Measurements from ENCODE around the gene AK8.
A peak's percentile ranks its signal among the peaks of the same experiment; 100 is the strongest.

Gene AK8

DNA sequence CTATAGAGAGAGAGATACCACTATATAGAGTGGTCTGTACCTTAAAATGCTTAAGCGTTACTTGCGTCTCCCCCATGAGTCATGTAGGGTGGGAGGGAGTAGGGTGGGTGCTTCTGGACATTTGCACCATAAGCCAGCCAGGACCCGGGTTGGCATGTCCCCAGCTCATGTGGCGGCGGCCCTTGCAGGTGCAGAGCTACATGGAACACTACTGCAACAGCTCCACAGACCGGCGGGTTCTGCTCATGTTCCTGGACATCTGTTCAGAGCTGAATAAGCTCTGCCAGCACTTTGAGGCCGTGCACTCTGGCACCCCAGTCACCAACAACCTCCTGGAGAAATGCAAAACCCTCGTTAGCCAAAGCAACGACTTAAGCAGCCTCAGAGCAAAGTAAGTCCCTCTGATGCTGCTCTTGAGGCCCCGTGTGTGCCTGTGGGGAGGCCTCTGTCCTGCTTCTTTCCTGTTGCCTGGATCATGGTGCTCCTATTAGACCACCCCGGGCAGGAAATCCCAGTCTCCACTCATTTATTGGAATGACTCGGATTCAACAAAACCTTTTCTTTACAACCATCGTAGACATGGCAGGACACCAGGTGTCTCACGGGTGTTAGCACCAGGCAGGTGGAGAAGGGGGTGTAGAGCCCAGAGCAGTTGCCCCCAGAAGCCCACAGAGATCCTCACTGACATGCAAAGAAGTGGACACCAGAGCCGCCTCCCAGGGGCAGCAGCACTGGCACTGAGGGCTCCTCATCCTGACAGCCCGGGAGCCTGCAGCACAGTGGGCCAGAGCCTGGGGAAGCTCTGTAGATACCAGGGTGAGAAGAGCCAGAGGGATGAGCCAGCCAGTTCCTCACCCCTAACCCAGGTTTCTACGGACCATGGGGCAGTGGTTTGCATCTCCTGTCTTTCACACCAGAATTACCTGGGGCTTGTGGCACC lies 9.4 kb upstream of the AK8 start:
- no peak for DNase-seq

DNA sequence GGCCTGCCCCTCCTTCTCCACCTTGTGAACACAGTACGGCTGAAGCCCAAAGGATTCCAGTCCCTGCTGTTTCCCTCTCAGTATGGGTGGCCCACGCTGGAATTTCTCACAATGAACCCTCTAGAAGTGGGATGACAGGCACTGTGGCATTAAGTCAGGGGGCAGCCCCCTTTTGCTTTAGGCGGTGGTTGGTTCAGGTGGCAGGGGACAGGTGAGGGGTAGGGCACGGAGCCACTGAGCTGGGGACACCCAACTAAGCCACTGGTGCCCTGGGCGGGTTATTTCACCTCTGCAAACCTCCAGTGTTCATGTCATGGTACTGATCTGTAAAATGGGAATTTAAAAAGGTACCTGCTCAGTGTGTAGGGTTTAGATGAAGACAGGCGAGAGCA lies 8.2 kb upstream of the AK8 start:
- DNase-seq = no peak

DNA sequence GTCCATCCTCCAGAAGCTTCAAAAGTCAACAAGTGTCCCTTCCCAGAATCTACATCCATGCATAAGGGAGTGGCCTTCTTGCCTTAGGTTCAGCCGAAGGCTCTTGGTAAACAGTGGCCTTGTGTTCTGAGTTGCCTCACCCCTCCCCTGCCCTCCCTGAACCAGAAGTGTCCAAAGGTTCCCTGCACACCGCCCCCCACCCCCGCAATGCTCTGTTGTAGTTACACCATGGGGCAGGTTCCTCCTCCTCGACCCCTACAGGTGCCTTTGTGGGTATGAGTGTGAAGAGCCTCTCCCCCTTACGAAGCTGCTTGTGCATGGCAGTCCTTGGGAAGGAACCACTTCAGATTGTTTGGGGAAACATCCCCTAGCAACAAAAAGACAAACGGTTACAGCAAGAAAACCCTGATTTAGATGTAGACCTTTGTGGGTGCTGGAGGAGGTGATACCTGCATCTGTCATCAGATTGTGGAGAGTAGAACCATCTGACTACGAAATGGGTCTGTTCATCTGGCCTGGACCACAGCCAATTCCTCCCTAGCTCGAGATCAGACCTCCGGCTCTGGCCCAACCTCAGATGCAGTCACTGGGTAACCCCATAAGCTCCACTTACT lies 7.7 kb upstream of the AK8 start:
- DNase-seq = no peak

DNA sequence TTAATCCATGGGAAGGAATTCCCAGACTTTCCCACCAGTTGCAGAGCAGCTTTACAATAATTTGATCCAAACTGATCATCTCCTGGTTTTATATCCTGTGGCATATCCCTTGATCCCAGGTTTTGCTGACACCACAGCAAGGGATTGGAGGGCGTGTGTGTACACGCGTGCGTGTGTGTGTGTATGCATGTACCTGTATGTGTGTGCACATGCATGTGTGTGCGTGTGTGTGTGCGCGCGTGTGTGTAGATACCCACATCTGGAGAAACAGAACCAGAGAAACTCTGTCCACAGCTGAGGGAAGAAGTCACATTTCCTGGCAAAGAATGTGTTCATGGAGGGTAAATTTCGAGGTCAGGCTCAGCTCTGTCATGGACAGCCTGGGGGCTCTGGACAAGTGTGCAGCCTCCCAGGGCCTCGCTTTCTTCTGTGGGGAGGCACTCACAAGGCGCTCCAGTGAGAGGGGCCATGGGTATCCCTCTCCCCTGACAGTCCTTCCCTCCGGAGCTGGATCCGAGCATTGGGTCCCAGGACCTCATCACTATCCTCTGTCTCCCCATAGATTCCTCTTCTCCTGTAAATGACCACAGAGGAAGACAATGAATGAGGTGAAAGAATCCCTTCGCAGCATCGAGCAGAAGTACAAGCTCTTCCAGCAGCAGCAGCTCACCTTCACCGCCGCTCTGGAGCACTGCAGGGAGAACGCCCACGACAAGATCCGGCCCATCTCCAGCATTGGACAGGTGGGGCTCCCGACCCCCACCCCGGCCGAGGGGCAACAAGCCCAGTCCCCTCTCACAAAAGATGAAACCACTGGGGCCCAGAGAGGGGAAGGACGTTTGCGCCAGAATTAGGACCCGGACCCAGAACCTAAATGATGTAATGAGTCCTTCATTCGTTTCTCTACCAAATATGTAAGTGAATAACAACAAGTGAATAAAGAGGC lies 5.5 kb upstream of the AK8 start:
- no peak for DNase-seq

DNA sequence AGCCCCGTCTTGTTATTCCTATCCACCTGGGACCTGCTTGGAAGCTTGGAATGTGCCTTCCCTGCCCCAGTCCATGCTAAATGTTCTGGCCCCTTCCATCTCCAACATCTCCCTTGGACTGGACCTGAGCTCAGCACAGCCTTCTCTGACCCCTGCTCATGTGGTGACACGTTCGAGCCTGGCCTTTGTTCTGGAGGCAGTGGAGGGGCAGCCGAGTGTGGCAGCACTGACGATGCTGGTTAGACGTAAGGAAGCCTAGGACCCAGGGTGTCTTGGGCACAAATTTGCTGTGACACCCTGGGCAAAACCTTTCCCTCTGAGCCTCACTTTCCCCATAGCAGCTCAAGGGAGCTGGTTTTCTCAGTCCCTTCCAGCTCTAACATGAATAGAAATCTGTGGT lies 4.5 kb upstream of the AK8 start:
- DNase-seq = no peak

DNA sequence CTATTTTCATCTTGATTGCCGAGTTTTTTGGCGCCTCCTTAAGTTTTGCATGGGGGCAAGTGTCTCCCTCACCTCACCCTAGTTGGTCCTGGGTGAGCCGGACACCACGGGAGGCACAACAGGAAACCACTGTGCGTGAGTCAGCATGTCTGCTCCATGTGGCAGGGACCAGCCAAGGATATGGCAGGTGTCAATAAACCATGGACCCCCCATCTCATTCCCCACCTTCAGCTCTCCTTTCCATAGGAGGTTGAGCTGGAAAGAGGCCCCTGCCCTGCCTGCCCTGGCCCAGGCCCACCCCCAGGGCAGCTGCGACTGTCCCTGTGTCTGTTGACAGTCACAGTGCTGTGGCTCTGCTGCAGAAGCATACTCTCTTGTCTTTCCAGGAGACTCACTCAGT lies 3.7 kb upstream of the AK8 start:
- DNase-seq = no peak

DNA sequence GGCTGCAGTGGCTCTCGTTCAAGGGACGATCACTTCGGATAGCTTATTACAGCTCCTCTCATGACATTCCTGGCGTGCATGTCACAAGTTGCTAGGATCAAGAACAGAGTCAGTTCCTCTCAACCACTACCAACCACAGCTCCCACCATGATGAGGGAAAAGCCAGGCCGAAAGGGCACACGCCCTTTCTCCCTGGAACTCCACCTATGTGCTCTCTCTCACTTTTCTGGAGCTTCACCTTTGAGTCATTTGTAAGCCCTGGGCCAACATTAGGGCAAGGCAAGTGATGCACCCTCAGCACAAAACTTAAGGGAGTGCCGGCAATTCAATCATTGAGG lies 2.2 kb upstream of the AK8 start:
- no peak for DNase-seq

DNA sequence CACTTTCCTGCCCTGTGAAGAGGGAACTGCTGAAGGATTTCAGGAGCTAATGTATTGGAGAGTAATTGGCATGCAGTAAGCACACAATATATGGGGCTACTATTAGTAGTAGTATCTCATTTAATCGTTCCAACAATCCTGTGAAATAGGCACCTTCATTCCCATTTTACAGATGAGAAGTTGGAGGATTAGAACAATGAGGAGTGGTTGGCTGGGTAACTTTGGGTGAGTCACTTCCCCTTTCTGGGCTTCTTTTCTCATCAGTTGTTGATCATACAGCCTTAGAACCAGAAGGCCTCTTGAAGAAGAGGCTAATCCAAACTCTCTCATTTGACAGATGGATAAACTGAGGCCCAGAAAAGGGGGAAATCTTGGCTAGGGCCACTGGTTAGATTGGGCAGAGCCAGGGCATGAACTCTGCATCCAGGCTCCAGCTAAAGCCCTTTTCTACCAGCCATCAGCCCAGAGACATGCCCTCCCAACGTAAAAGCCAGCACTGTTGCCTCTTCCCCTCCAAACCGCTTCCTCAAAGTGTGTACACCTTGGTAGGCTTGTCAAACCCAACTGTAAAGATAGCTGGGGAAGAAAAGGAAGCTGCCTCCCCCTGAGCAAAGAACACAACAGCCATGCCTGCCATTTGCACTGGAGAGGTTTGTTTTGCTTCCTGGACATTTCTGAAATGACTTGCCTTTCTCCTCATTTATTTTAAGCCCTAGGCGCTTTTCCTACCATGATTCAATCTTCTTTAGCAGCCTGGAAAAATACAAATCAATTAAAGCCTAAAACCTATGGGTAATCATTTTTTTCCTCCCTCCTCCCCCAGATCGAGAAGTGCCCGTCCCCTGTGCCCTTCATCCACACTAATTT lies 1.6 kb upstream of the AK8 start:
- DNase-seq = no peak

DNA sequence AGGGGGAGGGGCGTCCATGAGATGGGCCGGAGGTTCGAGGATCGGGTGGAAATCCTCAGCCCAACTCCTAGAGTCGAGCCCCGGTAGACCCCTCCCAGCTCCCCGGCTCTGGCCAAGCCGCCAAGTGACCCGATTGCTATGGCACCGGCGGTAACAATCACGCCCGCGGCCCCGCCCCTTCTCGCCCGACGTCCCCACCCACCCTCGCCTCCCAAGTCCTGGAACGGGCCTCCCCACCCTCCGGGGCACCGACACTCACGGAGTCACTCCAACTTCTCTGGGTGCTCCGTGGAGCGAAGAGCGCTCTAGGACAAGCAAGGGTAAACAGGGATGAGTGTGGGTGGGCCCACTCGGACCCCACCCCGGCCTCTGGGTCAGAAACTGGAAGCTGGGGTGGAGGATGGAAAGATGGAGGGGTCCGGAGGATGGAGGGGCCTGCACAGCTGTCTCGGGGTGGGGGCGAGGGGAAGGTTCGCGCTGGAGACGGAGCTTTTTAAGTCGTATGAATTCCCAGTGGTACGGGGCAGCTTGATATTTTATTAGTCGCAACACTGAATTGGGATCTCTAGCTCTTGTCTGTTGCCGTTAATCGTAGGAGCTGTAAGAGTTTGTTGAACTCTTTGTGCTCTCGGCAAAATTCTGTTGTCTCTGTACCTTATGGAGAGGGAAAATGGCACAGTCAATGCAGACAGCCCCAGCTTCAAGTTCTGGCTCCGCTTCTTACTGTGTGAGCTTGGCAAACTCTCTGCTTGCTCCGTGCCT lies 792 bp upstream of the AK8 start, which contains the start of gene SPACA9:
TSS of gene SPACA9 (plus strand) at position 204 of the 762 bp plus-strand sequence. CDS start 5,050 bp downstream, outside the sequence.
- peak; percentile 28 for DNase-seq

DNA sequence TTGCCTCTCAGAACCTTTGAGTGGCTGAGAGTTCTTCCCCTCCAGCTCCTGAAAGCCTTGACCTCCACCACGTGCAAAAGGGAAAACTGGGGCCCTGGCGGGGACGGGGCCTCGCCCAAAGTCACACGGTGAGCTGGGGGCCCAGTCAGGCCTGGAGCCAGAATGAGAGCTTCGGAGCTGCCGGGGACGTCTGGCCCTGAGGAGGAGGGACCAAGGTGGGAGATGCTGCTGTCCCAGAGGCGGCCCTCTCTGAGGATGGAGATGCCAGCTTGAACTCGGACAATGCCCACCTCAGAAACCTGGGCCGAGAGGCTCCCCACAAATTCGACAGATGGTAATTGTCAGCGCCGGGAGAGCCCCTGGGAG lies 643 bp downstream of the AK8 start:
- DNase-seq = no peak

DNA sequence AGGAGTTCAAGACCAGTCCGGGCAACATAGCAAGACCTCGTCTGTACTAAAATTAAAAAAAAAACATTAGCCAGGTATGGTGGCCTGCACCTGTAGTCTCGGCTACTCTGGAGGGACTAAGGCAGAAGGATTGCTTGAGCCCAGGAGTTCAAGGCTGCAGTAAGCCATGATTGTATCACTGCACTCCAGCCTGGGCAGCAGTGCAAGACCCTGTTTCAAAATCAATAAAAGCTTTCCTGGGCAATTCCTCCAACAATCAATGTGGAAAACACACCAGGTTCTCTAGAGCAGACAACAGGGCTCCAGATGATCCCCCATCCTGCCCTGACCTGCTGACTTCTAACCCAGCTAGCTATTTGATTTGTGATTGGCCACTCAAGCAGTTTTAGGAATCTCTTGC lies 1.2 kb downstream of the AK8 start:
- DNase-seq = no peak

DNA sequence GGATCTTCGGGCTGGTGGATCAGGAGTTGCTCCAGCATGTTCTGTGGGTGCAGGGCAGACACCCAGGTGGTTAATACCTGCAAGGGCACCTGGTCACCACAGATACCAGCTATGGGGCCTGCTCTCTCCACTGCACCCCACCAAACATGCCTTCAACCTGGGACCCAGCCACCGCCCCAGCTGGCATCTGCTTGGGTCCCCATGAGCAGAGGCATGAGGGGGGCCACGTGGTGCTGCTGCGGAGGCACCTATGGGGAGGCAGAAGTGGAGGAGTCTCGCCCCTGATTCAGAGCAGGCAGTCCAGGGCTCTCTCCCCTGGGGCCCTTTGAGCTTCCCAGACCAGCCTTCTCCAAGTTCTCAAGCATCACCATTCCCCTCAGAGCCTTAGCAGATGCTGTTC lies 2.9 kb downstream of the AK8 start:
- DNase-seq = no peak

DNA sequence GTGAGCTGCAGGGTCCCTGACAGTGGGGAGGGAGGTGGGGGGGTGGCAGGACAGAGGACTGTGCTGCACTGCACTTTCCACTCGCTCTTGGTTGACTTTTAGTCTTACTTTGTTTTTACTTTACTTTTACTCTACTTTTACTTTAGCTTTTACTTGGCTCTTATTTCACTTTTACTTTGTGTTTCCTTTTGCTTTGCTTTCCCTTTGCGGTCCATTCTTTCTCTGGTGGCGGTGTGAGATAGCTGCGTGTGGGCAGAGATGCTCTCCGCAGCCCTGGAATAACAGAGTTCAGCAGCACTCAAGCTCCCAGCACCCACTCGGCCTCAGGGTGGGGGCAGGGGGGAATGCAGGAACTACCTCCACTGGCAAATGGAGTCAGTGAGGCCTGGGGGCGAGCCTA lies 4.7 kb downstream of the AK8 start:
- no peak for DNase-seq

DNA sequence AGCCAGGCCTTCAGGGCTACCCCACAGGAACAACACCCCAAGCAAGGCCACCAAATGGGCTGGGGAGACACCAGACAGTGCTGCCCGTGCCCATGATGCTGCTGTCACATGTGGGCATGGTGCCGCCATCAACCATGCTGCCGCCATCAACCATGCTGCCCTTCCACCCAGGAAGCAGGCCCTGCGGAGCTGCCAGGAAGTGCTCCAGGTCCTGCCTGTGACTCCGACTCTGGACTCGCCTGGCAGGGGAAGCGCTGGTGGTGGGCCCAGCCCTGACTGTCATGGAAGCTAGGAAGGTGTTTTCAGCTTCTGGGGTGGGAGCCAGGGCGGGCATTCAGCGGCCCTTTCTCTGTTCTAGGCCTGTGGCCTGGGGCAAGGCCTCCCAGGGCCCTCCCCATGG lies 8.8 kb downstream of the AK8 start:
- no peak for DNase-seq

DNA sequence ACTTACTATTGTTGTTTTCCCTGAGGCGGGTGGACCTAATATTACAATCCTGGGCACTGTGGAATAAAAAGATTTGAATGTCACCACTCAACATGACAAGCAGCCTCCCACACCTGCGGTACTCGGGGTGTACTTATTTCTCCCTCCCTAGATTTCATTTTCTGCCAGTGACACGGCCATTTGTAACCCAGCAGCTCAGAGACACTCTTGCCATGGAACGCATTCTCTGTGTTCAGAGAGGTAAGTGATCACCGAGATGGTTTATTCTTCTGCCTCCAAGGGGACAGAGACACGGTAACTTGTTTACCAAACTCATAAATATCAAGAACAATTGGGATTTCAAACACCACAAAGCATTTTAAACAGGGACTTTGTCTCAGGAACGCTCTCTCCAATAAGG lies 11.2 kb downstream of the AK8 start:
- DNase-seq = no peak

DNA sequence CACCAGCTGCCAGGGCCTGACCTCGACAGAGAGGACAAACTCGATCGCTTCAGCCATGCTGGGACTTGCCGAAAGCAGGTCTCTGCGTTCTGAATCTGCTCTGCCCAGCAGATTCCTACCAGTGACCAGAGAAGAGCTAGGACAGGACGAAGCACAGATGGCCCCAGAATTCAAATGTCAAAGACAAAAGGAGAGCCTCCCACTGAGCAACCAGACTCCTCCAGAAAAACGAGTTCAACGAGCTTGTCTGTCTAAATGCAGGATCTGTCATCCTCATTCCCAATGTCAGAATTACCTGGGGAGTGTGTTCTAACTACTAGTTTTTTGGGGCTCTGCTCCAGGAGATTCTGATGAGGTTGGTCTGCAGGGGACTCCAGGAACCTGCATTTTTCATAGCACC lies 13.4 kb downstream of the AK8 start:
- no peak for DNase-seq

DNA sequence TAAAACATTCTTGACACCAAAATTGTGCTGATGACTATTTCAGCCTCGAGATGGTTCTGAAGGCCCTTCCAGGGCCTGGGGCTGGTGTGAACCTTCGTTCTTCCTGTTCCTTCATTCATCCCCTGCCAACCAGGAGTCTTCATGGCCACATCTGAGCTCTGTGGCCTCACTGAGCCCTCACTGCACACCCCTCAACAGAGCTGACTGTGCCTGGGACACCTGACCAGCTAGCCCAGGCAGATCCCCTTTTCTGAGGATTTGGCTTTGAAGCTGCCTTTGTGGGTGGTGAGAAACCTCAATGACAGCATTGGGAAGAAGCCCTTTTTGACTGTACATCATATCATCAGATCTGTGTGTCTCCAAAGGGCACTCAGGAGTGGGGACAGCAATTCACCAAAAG lies 13.8 kb downstream of the AK8 start:
- no peak for DNase-seq

DNA sequence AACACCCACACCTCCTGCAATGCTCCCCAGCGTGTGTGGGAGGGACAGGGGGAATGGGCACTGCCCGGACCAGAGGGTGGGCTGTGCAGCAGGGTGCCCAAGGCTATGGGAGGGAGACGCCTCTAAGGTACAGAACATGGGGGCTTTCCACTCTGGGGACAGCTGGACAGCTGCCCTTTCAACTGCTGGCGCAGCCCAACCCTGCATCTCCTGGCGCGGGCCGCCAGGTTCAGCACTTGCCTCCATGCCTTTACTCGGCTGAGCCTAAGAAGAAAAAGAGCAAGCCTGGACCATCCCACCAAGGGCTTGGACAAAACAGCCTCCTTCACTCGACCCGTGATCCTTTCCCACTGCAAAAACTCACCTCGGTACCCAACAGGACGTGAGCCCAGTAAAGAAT lies 15.0 kb downstream of the AK8 start:
- no peak for DNase-seq

DNA sequence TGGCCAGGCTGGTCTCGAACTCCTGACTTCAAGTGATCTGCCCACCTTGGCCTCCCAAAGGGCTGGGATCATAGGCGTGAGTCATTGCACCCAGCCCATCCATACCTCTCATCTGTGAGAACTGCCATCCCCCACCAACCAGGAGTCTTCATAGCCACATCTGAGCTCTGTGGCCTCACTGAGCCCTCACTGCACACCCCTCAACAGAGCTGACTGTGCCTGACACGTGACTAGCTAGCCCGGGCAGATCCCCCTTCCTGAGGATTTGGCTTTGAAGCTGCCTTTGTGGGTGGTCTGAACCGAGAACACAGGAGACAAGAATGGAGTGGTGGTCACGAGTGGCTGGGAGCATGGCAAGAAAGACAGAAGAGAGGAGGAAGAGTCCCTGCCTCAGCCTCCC lies 15.6 kb downstream of the AK8 start:
- no peak for DNase-seq

DNA sequence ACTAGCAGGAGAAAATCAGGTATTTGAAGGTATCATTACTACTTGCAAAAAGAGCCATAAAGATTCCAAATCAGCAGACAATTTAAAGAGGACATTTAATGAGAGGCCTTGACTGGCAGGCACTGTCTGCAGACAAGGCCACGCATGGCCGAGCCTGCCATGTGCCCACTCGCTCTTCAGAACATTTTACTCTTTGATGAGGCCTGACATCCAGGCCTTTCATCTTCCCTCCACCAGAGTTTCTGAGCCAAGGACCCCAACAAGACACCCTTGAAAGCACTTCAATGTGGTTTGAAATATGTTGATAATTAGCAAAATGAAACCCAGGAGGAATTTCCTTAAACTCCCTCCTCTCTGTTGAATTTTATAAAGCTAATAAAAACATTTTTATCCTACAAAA lies 16.4 kb downstream of the AK8 start:
- DNase-seq = no peak

DNA sequence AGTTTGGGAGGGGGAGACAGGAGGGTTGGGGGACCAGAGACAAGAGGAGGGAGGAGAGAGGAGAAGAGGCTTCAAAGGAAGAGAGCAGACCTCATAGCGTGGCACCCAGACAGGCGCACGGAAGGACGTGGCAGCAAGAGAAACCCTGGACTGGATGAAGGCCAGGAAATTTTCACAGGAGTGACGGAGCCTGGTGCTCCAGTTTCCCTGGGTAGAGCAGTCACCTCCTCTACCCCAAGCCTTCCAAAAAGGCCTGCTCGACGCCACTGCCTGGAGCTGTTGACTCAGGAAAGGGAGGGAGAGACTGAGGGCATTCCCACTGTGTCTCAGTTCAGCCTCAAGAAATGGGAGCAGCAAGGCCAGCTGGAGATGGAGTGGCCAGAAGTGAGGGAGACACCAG lies 19.3 kb downstream of the AK8 start:
- DNase-seq = no peak

Data from activated naive CD4-positive, alpha-beta T cell treated with anti-CD3 and anti-CD28 coated beads, Interleukin-2, amount 50 U/mL, for 16 hours (primary cell).